ENCODE measurements around the gene AUTS2. TPM values are rescaled to one million over a fixed set of nuclear protein-coding genes. Genes with fewer than 3 reads are reported as not detected.

Gene AUTS2
- total RNA-seq, 1 experiment from 2014 or later = 256 TPM

DNA sequence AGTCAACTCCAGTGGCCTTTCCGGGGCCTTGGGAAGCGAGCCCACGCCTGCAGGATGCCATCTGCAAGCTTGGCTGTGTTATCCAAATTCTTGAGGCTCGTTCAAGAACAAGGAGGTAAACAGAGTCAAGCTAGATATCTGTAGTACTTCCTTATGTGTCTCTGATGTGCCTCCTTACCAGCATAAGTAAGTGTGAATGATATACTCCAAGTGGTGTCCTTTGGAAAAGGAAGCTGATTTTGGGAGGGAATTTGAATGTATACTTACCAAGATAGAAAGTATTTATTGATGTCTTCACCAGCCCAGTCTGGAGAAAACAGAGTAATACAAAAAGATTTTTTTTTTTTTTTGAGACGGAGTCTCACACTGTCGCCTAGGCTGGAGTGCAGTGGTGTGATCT, 1161.4 kb downstream of the AUTS2 start:
- H3T11ph ChIP-seq (ENCODE audit: low read length) = no peak overlapping the region
- H2BK20ac ChIP-seq (ENCODE audit: low read depth, low read length, poor library complexity, severe bottlenecking) = no peak overlapping the region
- no peak overlapping the region for H2BK15ac ChIP-seq (ENCODE audit: low read depth, low read length)
- H3K9me3 ChIP-seq (ENCODE audit: control insufficient read depth, low read depth, low read length) = no peaks in the 10 kb centered on the region
- no peak overlapping the region for H3K4me2 ChIP-seq (ENCODE audit: insufficient read depth, insufficient read length, low read length)
- peaks cover 4% of the 10 kb centered on the region; the same call in 1 of the 2 replicates for H3K4me1 ChIP-seq (ENCODE audit: insufficient read depth, low read length)
- peaks cover 24% of the 10 kb centered on the region; the same call in 1 of the 2 replicates for H3K79me2 ChIP-seq (ENCODE audit: insufficient read depth, low read length)
- H3K9ac ChIP-seq (ENCODE audit: extremely low read depth, insufficient read length, low read length) = no peak overlapping the region
- no peaks in the 10 kb centered on the region for H3K23me2 ChIP-seq (ENCODE audit: insufficient read length, low read depth, low read length, poor library complexity, severe bottlenecking)
- no CpG with 5 or more reads among the region's 6 CpGs for WGBS (ENCODE audit: extremely low coverage, insufficient read length, low lambda C conversion rate)
- H3K14ac ChIP-seq (ENCODE audit: insufficient read depth, low read length) = no peak overlapping the region
- TF ChIP-seq, protein P1, sequence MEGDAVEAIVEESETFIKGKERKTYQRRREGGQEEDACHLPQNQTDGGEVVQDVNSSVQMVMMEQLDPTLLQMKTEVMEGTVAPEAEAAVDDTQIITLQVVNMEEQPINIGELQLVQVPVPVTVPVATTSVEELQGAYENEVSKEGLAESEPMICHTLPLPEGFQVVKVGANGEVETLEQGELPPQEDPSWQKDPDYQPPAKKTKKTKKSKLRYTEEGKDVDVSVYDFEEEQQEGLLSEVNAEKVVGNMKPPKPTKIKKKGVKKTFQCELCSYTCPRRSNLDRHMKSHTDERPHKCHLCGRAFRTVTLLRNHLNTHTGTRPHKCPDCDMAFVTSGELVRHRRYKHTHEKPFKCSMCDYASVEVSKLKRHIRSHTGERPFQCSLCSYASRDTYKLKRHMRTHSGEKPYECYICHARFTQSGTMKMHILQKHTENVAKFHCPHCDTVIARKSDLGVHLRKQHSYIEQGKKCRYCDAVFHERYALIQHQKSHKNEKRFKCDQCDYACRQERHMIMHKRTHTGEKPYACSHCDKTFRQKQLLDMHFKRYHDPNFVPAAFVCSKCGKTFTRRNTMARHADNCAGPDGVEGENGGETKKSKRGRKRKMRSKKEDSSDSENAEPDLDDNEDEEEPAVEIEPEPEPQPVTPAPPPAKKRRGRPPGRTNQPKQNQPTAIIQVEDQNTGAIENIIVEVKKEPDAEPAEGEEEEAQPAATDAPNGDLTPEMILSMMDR (conservative IDR thresholded peaks at IDR 0.05) = no peak
- H3K27ac ChIP-seq (ENCODE audit: insufficient read length, low read depth, low read length) = no peak overlapping the region
- peaks cover 1% of the 10 kb centered on the region for H3K27me3 Mint-ChIP-seq (ENCODE audit: low read depth)
- peaks cover 14% of the 10 kb centered on the region for H3K79me1 ChIP-seq (ENCODE audit: insufficient read depth, low read depth, low read length, poor library complexity, severe bottlenecking)
- peak overlapping the region in 2 of 3 experiments; percentile 29 to 81; a peak in 1 of 7 replicates for H3K27ac Mint-ChIP-seq
- no peak overlapping the region for H2BK12ac ChIP-seq (ENCODE audit: insufficient read length, low read depth, low read length)
- no peak overlapping the region for H3K56ac ChIP-seq (ENCODE audit: insufficient read length, low read depth, low read length)
- no peak overlapping the region for H2BK120ac ChIP-seq (ENCODE audit: low read depth, low read length, poor library complexity, severe bottlenecking)
- no peak overlapping the region for H3K23ac ChIP-seq (ENCODE audit: insufficient read length, low read depth, low read length)
- H4K20me1 ChIP-seq (ENCODE audit: control insufficient read depth, insufficient read depth, insufficient read length) = no peaks in the 10 kb centered on the region
- no peak overlapping the region for H4K91ac ChIP-seq (ENCODE audit: insufficient read length, low read depth, low read length)
- H4K5ac ChIP-seq (ENCODE audit: insufficient read length, low read depth, low read length) = no peak overlapping the region
- H2BK5ac ChIP-seq (ENCODE audit: insufficient read length, low read length) = no peak overlapping the region
- H3K4me3 Mint-ChIP-seq = no peak overlapping the region
- no peak overlapping the region for H4K8ac ChIP-seq (replicated peaks; ENCODE audit: insufficient read length, low read depth, low read length)
- no peaks in the 10 kb centered on the region for H3K9me3 Mint-ChIP-seq
- no peaks in the 10 kb centered on the region for H3K27me3 ChIP-seq (ENCODE audit: insufficient read depth, low read length)
- DNase-seq = no peak
- no peak overlapping the region for H2AFZ ChIP-seq (ENCODE audit: low read length)
- H3K4ac ChIP-seq (ENCODE audit: low read depth, low read length) = no peak overlapping the region
- H2AK5ac ChIP-seq (ENCODE audit: insufficient read length, low read length) = no peak overlapping the region
- H3K36me3 Mint-ChIP-seq (ENCODE audit: insufficient read depth in 1 of 3, low read depth in 3 of 3) = peaks cover 5 to 53% (median 50%) of the 10 kb centered on the region in 3 experiments; a peak in 6 of 7 replicates
- peaks cover 74 to 76% of the 10 kb centered on the region in 2 experiments for H3K4me1 Mint-ChIP-seq
- no peak overlapping the region for H3K18ac ChIP-seq (ENCODE audit: insufficient read length, low read depth, low read length)

All from H9 (cell line).